LNCaP clone FGC (cell line): Measurements from ENCODE around the gene CNTROB.
A peak's percentile ranks its signal among the peaks of the same experiment; 100 is the strongest.

ENCODE experiments used
- DNase-seq: peaks from one replicate; pipeline ENCODE4 v3.0.0-alpha.2; 2011; ENCODE audit warnings: low read depth
- H3K4me3 ChIP-seq: 2 replicates; pipeline ENCODE4 v1.5.1; 2011; ENCODE audit warnings: mild to moderate bottlenecking, low read depth, low read length, control low read depth
- TF ChIP-seq, protein P1 (sequence below): IDR thresholded peaks from 2 replicates; pipeline ENCODE4 v1.5.1; 2012; ENCODE audit warnings: mild to moderate bottlenecking; ENCODE audit not compliant: control insufficient read depth, insufficient read depth; ENCODE audit errors: extremely low read depth

The CNTROB gene

GRCh38 chr17:7922269-7922844 lies 9.6 kb upstream of the CNTROB start:
- DNase-seq: no peak
- H3K4me3 ChIP-seq: no peak overlapping the region
- TF ChIP-seq, protein P1, sequence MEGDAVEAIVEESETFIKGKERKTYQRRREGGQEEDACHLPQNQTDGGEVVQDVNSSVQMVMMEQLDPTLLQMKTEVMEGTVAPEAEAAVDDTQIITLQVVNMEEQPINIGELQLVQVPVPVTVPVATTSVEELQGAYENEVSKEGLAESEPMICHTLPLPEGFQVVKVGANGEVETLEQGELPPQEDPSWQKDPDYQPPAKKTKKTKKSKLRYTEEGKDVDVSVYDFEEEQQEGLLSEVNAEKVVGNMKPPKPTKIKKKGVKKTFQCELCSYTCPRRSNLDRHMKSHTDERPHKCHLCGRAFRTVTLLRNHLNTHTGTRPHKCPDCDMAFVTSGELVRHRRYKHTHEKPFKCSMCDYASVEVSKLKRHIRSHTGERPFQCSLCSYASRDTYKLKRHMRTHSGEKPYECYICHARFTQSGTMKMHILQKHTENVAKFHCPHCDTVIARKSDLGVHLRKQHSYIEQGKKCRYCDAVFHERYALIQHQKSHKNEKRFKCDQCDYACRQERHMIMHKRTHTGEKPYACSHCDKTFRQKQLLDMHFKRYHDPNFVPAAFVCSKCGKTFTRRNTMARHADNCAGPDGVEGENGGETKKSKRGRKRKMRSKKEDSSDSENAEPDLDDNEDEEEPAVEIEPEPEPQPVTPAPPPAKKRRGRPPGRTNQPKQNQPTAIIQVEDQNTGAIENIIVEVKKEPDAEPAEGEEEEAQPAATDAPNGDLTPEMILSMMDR: no peak

DNA sequence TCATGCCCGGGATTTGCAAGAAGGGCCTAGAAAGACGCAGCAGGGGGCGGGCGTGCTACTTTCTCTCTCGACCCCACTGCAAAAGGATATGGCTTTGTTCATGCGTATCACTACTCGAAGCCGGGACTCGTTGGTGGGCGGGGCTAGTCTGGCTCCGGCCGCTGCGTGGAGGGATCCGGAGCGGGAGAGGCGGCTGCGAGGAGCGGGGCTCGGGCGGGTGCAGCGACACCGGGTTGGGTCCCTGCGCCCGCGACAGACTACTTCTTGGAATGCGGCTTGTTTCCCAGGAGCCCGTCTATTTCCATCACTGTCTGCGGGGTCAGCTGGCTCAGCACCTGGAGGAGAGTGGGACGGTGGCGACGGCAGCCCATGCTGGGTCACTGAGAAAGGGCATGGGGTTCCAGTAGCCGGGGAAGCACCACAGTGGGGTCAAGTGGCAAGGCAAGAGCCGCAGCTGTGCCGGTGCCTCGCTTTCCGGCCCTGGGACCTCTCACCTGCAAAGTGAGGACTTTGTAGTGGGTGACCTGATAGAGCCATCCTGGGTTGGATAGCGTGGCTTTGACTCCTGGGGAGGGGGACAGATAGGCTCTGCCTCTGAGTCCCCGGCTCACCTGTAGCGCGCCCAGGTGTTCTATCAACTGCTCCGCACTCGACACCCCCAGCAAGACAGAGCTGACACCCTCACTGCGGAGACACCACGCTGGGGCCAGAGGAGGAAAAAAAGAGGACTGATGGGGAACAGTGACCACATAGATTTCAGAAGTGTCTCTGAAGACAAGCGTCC lies 9.0 kb upstream of the CNTROB start:
- TF ChIP-seq, protein P1: no peak
- no peak overlapping the region for H3K4me3 ChIP-seq
- no peak for DNase-seq

DNA sequence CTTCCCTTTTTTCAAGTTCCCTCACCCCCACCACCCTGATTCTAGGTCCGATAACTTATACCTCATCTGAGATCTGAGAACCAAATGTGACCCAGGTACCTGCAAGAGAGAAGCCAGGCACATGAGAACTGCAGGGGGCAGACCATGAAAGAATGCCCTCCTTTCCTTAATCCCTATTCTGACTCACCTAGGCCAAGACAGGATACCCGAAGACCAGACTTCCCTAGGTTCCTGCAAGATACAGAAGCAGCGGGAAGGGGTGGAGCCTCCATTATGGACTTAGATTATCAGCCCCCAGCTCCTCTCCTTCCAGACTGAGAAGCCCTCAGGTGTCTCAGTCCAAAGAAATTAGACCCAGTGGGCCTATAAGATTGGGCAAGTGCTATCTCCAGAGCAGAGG lies 4.4 kb upstream of the CNTROB start:
- no peak for DNase-seq
- TF ChIP-seq, protein P1: no peak
- H3K4me3 ChIP-seq: no peak overlapping the region

DNA sequence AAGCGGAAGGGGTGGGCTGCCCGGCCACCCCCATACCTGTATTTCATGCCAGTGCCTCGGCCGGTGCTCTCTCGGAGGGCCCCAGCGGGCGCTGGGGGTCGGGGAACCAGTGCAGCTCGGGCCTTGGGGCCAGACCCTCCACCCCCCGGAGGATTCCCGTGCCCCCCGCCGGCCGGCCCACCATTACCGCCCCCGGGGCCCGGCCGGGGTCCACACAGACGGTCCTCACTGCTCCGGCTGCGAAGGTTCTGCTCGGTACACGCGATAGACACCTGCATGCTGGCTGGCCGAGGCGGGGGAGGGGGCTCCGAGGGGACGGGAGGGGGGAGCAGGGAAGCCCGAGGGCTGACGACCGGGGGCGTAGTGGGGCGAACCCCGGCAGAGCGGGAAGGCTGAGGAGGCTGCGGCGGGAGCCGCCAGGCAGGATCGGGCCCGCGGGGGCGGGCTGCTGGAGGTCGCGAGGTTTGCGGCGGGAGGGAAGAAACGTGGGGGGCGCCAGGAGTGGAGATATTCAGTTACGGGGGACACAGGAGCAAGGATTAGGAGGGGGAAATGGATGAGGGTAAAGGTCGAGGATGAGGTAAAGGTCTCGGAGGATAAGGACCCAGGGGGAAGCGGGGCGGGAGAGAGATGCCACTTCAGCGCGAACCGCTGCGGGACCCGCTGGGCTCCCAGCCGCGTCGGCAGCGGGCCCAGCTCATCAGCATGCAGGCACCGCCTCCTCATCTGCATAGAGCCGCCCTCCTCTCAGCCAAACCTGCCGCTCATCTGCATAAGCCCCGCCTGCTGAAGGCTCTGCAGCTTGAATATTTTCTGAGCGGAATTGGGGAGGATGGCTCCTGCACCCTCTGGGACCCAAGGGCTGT lies 2.6 kb upstream of the CNTROB start, which contains the start of gene KCNAB3:
Gene KCNAB3 (minus strand): TSS at position 699 of the 866 bp plus-strand sequence. CDS start 421 bp downstream, at position 278.
- H3K4me3 ChIP-seq: peak within 1 kb of the TSS; percentile 93; the same call in 1 of the 2 replicates

GRCh38 chr17:7930841-7931631 lies 970 bp upstream of the CNTROB start:
- H3K4me3 ChIP-seq: peak overlapping the region; percentile 93
- DNase-seq: no peak
- TF ChIP-seq, protein P1: no peak

More for the DNA sequence above, 2.6 kb upstream of the CNTROB start, which contains the start of gene KCNAB3:
- no peak for DNase-seq
- TF ChIP-seq, protein P1: no peak

DNA sequence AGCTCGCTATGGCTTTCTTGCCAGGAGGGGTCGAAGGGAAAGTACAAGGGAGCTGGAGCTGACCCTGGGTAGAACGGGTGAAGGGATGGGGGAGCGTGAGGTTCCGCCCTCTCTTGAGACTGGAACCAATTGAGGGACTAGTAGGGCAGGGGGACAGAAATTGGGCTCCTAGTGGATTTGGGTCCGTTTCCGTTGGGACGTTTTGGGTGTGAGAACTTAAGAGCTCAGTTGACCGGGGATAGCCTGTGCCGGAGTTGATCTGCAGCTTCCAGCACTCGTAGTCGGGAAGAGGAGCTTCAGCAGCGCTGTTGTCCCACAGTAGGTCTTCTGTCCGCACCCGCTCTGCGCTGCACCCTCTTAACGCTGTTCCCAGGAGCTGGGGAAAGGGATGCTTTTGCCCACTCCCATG lies 481 bp downstream of the CNTROB start:
- no peak for DNase-seq
- peak overlapping the region; percentile 93 for H3K4me3 ChIP-seq
- TF ChIP-seq, protein P1: no peak
